Kidney (tissue), 14 donors: Measurements from ENCODE around the gene KLHL40. TPM values are rescaled to one million over a fixed set of nuclear protein-coding genes. Genes with fewer than 3 reads are reported as not detected.

Experiments
- DNase-seq, 5 donors: peaks; one replicate each; pipeline ENCODE4 v3.0.0-alpha.2; 2013 to 2020
- FAIRE-seq: peaks from 2 replicates; lab custom pipeline; 2012; peaks lifted over from hg19 to GRCh38; lab: Jason Lieb, UNC
- H3K27ac ChIP-seq, 2 donors: one replicate each; pipeline ENCODE4 v1.7.0; 2013; ENCODE audit warnings: low read depth in 2 of 2, low read length in 2 of 2, inconsistent platforms in 1 of 2
- H3K27me3 ChIP-seq: one replicate; pipeline ENCODE4 v1.7.1; 2013; ENCODE audit warnings: low read length, inconsistent platforms; ENCODE audit not compliant: control insufficient read depth, insufficient read depth
- H3K36me3 ChIP-seq, 3 donors: one replicate each; pipeline versions ENCODE4 v1.7.0 to v1.7.1; 2013; ENCODE audit warnings: low read length in 3 of 3, control low read depth in 1 of 3, inconsistent platforms in 1 of 3; ENCODE audit not compliant: insufficient read depth in 3 of 3, control insufficient read depth in 2 of 3
- H3K4me1 ChIP-seq, 3 donors: one replicate each; pipeline versions ENCODE4 v1.7.0 to v1.7.1; 2013; ENCODE audit warnings: low read length in 3 of 3, inconsistent platforms in 1 of 3, low read depth in 1 of 3; ENCODE audit not compliant: control insufficient read depth in 2 of 3, insufficient read depth in 2 of 3
- H3K4me3 ChIP-seq, 3 donors: one replicate each; pipeline versions ENCODE4 v1.7.0 to v1.8.1; 2013; ENCODE audit warnings: low read length in 3 of 3, control low read depth in 1 of 3, inconsistent platforms in 1 of 3
- H3K9ac ChIP-seq, 3 donors: one replicate each; pipeline versions ENCODE4 v1.7.0 to v1.7.1; 2013; ENCODE audit warnings: low read length in 3 of 3, control low read depth in 1 of 3, inconsistent platforms in 1 of 3
- H3K9me3 ChIP-seq, 3 donors: one replicate each; pipeline versions ENCODE4 v1.7.0 to v1.7.1; 2013; ENCODE audit warnings: low read length in 3 of 3, control low read depth in 1 of 3, inconsistent platforms in 1 of 3; ENCODE audit not compliant: control insufficient read depth in 2 of 3, insufficient read depth in 1 of 3
- CTCF ChIP-seq: IDR thresholded peaks from 3 replicates; pipeline ENCODE4 v1.5.1; 2012; ENCODE audit warnings: mild to moderate bottlenecking, moderate library complexity, borderline replicate concordance; ENCODE audit not compliant: insufficient read depth; ENCODE audit errors: extremely low read depth
- intact Hi-C: fragments of 100-400 bp; cut with DNase I; formaldehyde crosslinking; loops from one replicate; pipeline ENCODE4 v1.11.1; 2022
- polyA plus RNA-seq: library from polyadenylated mRNA; stranded (reverse); fragments of 350-450 nt; fragmentation: Illumina TruSeq; extraction: RNeasy Lipid Tissue Mini Kit (QIAGEN cat#74804); gene quantifications from one replicate; pipeline ENCODE4 v1.2.3, GENCODE V29; 2014; ENCODE audit warnings: low read depth, low replicate concordance; ENCODE audit not compliant: insufficient read depth
- total RNA-seq: library from RNA; stranded (reverse); fragmentation: NEBNext Ultra II Directional; extraction: Animal tissue kit (Norgen Biotek cat#: 25700); gene quantifications from one replicate; pipeline ENCODE4 v1.2.1, GENCODE V29; 2021
- donor health status: control.
- donor health status: control.
- donor health status: control.
- donor health status: control.
- donor health status: control.
- donor health status: DM: yes; HTN: yes; CAD: no.
- donor health status: Normal renal cell carcinoma (clear cell type).

Gene KLHL40
- total and polyA plus RNA-seq, 2 donors from 2014 or later: not detected

- no peaks in the 10 kb centered on the region for H3K36me3 ChIP-seq
- peak overlapping the region in 1 of 3 donors; percentile 73 for H3K9ac ChIP-seq
- H3K4me1 ChIP-seq: peaks cover 0 to 23% (median 10%) of the 10 kb centered on the region in 3 donors
- peak overlapping the region in 2 of 3 donors; percentile 21 to 59 for H3K4me3 ChIP-seq
- TF ChIP-seq CTCF: no peak
- H3K27me3 ChIP-seq: no peaks in the 10 kb centered on the region
- FAIRE-seq: no peak
- intact Hi-C loops: no loop called here
- peak in 3 of 5 donors; percentile 30 to 74 (median 71) for DNase-seq
- no peaks in the 10 kb centered on the region for H3K9me3 ChIP-seq
- peak overlapping the region in 1 of 2 donors; percentile 74 for H3K27ac ChIP-seq
Measured at GRCh38 chr3:42655331-42655888, 29.9 kb upstream of the KLHL40 start.

- no peaks in the 10 kb centered on the region for H3K9me3 ChIP-seq
- TF ChIP-seq CTCF: no peak
- no peaks in the 10 kb centered on the region for H3K36me3 ChIP-seq
- DNase-seq (peak in 1 of 5 donors; percentile 61), FAIRE-seq (no peak)
- H3K27me3 ChIP-seq: no peaks in the 10 kb centered on the region
- no peak overlapping the region for H3K27ac ChIP-seq
- intact Hi-C loops: no loop called here
- H3K9ac ChIP-seq: no peak overlapping the region
- no peak overlapping the region for H3K4me3 ChIP-seq
- H3K4me1 ChIP-seq: peaks cover 0 to 23% (median 10%) of the 10 kb centered on the region in 3 donors
Measured at GRCh38 chr3:42655980-42656679, 29.2 kb upstream of the KLHL40 start.

GRCh38 chr3:42656680-42657610 lies 28.4 kb upstream of the KLHL40 start:
- intact Hi-C loops: no loop called here
- peaks cover 0 to 23% (median 10%) of the 10 kb centered on the region in 3 donors for H3K4me1 ChIP-seq
- peak in 2 of 5 donors; percentile 38 to 63 for DNase-seq
- TF ChIP-seq CTCF: no peak
- no peak overlapping the region for H3K27ac ChIP-seq
- H3K9me3 ChIP-seq: no peaks in the 10 kb centered on the region
- no peak overlapping the region for H3K9ac ChIP-seq
- H3K4me3 ChIP-seq: no peak overlapping the region
- H3K36me3 ChIP-seq: no peaks in the 10 kb centered on the region
- no peaks in the 10 kb centered on the region for H3K27me3 ChIP-seq
- no peak for FAIRE-seq
